GM18858 (cell line): Measurements from ENCODE around the gene ATP13A5.
A peak's percentile ranks its signal among the peaks of the same experiment; 100 is the strongest.

Experiments used
- ATAC-seq: cut with Tn5 transposase; IDR thresholded peaks from one replicate; pipeline ENCODE4 v1.9.1; 2021; ENCODE audit not compliant: unreplicated experiment

ATP13A5 gene

DNA sequence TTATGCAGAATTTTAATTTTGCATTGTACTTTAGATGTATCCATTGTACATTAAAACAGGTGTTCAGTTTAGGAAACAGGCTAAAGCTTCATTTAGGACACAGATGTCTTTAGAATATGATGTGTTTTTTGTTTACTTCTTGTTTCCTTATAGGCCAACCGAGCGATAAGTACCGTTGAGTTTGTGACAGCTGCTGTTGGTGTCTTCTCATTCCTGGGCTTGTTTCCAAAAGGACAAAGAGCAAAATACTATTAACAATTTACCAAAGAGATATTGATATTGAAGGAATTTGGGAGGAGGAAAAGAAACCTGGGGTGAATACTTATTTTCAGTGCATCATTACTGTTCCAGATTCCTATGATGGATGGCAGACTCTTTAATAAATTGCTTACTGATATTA, 108.1 kb downstream of the ATP13A5 start:
- no peak for ATAC-seq

DNA sequence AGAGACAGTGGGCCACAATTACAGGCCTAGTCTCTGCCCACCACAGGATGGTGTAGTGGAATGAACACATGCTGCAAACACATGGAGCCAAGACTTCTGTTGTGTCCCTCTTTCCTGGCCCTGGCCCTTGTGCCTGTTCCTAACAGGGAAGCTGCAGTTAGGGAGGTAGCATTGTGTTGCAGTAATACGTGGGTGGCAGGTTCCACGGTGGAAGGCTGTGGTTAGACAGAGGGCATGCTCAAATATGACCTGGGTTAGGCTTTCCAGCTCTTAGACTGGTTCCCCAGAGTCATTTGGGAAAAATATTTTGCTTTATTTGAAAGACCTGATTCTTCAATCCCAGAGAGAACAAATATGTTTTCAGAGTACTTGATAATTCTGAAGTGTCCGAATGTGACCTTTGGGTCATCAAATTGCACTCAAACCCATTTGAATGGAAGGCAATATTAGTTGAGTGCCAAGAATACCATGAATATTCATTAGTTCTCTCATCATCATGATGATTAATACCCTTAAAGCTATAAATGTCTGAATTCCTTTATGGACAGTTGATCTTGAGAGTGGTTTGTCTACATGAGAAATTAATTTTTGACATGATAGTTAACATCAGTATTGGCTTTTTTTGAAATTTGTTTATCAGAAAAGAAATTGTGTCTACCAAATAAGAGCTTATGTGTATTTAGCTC, 109.1 kb downstream of the ATP13A5 start:
- no peak for ATAC-seq

DNA sequence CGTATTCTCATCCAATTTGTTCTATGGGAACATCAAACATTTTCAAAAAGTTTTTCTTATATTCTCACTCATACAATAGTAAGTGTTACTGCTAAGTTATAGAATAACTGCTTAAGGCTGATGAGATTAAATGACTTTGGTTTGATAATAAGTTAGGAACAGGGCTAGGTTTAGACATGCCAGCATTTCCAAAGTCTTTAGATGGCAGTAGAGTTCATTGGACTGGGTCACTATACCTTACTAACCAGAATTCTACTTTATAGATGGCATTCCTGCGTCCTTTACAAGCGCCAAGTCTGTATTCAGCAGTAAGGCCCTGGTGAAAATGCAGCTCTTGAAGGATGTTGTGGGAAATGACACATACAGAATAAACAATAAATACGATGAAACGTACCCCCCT, 115.8 kb downstream of the ATP13A5 start:
- ATAC-seq, result no peak

DNA sequence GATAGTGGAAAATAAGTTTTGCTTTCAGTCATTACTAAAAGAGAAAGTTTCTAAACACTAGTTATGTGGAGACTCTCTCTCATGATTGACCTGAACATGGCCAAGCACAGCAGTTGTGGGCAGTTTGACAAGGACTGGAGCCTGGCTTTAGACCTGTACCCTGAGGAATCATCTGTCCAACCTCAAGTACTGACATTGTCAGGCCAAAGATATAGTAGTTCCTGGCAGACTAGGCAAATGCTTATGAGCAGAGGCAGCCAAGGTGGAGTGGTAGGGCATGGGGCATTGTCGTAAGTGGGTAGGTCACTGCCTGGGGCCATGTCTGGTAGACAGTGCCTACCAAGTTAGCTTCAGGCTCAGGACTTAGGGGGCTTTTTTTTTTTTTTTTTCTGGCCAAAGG, 116.6 kb downstream of the ATP13A5 start:
- ATAC-seq, result no peak

DNA sequence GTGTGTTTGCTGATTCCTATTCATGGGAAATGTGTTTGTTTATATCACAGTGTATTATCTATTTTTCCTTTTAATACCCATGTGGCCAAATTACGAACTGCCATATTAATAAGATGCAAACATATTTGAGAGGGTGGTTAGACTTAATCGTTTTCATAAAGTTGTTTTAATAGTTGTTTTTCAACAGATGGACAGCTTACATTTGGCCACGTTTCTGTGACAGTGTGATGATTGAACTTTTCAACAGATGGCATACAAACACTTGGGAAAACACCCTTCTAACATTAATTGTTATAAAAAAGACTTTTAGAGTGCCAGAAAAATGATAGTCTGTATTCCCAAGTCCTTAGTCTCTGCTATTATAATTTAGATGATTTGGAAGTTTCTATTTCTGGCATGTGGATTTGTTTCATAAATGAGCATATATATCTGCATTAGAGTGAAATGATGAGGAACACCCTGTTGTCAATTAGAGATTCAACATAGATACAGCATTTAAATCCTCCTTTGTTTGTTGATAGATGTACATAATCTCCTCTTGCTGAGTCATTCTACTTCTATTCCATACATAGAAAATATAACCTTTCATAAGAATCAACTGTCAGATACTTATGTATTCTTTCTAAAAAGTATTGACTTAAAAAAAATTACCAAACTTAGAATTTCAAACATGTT, 124.4 kb downstream of the ATP13A5 start:
- no peak for ATAC-seq

DNA sequence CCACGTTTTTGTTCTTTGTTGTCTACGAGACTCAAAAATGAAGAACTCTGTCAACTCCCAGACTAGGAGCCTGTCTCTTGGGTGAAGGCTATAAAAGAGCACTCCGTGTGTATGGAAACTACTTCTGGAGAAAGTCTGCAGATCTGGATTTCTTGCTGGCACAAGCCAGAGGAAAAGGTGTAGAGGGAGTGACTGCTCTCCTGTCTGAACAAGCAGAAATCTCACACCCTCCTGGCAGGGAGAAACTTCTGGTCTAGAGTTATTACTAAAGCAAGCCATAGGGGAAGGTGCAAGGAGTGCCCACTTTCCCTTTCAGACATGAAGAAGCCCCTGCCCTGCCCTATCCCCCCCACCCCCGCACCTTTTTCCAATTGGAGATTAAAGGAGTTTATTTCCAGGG, 128.1 kb downstream of the ATP13A5 start:
- ATAC-seq, result no peak

DNA sequence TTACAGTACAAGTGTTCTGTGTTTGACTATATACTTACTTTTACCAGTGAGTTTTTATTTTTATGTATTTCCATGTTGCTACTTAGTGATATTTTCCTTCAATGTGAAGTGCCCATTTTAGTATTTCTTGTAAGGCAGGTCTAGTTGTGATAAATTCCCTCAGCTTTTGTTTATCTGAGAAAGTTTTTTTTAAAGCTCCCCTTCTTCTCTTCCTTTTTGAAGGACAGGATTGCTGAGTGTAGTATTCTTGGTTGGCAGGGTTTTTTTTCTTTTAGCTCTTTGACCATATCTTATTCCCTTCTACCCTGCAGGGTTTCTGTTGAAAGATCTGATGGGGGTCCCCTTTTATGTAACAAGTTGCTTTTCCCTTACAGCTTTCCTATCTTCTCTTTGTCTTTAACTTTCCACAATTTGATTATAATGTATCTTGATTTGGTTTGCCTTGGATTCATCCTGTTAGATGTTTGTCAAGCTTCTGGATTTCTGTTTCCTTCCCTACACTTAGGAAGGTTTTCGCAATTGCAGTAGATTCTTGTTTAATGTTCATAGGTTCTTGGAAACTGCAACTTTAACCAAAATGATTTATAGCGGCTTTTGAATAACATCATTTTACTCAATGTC, 129.6 kb downstream of the ATP13A5 start:
- no peak for ATAC-seq

DNA sequence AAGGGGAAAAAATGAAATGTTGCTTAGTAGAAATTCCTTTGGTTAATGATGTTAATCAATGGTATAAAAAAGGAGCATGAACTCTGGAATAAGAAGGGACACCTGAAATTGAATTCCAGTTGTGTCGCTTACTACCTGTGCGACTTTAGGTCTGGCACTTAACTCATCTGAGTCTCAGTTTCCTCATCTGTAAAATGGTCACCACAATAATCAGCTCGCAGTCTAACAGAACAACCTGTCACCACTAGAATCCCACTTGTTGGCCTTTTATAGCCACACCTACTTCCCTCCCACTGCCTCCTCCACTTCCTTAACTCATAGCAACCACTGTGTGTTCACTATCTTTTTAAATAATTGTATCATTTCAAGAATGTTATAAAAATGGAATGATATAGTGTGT, 135.0 kb downstream of the ATP13A5 start:
- no peak for ATAC-seq

DNA sequence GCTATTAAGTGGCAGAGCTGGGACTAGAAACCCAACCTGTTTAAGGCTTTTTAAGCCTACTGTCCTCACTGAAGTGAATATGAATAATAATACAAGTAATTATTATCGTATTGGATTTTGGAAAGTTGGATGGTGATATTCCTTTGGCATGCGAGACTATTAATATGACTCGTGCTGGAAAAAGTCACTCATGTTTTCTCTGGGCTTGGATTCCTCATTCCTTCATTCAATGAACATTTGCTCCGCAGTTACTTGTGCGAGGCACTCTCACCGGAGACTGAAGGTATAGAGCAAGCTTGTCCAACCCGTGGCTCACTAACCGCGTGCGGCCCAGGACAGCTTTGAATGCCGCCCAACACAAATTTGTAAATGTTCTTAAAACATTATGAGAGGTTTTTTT, 136.8 kb downstream of the ATP13A5 start:
- ATAC-seq, result no peak

DNA sequence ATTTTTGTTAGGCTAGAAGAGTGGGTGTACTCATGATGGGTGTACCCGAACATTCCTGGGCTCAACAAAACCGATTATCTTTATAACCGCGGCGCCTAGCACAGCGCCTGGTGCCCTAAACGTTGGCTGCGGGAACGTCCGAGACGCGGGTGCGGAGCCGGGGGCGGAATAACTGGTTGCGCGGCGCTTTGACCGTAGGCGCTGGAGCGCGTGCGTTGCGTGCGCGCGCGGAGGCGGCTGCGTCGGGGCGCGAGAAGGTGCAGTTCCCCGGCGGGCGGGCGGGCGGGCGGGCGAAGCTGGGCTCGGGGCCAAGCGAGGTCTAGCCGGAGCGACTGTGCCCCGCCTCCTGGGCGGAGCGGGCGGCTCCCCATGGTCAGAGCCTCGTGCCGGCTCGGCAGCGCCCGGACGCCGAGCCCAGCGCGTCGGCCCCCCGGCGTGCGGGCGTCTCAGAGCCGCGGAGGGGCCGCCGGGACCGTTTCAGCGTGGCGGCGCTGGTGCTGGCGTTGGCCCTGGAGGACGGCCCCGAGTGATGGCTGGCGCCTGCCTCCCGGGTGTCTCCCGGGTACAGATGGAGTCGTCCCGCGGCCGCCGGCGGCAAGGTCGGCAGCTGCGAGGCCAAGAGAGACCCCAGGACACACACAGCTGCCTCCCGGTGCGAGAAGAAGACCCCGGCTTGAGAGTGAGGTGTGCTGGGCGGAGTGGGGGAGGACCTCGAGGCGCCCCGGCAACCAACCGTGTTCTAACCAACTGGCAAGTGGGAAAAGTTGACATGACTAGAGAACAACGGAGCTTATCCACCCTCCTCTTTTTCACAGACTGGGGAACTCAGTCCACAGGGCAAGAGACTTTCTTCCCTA, 137.5 kb downstream of the ATP13A5 start, which contains the start of gene PLAAT1:
PLAAT1 (plus strand) TSS at position 373 of the 857 bp plus-strand sequence. CDS start 14,429 bp downstream, outside the sequence.
- peak; percentile 74 for ATAC-seq

DNA sequence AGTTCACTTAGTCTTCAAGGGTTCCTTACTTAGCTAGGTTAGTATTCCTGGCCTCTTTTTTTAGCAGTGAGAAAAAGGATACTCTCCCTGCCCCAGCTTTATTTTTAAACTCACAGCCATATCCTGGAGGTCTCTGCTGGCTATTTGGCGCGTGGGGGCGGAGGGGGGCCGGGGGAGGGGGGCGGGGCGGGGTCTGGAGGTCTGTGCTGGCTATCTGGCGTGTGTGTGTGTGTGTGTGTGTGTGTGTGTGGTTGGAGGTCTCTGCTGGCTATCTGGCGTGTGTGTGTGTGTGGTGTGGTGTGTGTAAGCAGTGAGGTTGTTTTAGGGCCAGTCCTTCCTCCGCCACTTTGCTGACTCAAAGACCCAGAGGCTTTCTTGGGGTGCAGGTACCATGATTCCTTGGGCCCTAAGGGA, 138.1 kb downstream of the ATP13A5 start:
- no peak for ATAC-seq

DNA sequence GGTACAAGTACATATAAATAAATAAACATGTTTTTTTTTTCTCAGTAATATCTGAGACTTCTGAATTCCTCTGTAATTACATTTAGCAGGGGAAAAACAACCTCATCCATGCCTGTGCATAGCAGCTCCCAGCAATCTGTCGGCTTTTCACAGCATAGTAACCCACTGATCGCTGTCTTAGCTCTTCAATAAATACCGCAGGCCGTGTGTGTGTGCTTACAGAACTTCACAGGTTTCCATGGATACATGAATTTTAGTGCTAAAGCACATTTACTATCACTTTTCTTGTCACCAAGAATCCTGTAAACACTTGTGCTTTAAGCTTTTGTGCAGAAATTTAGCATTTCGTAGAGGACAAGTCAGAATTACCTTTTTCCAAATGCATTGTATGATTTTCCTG, 141.5 kb downstream of the ATP13A5 start:
- no peak for ATAC-seq

DNA sequence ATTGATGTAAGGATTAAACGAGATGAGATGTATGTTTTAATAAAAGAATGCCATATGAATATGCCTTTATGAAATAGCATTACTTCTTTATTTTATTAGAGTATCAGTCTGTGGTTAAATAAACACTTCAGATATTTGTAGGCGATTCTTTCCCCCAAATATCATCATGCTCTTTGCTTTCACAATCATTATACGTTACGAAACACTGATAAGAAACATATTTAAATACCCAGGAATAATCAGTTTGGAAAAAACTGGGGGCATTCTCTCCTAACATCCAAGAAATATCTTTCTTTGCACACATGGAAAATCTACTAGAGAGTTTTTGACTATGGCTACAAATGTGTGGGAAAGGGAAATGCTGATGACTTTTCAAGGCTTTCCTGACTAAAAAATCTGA, 142.0 kb downstream of the ATP13A5 start:
- no peak for ATAC-seq

DNA sequence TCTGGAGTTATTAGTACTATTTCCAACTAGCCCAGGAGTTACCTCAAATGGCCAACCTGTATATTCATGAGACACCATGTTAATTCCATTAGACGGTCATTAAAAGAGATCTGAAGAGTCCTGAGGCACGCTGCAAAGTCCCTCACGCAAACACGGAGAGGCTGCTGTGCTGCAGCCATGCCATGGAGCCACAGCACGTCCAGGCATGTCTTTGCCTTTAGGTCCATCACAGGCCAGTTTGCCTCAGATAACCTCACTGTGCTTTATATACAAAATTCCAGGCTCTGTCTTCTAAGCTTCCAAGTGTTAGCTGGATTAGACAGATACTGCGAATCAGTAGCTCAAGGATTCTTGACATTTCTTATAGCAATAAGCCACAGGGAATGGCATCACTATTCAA, 147.4 kb downstream of the ATP13A5 start:
- no peak for ATAC-seq

DNA sequence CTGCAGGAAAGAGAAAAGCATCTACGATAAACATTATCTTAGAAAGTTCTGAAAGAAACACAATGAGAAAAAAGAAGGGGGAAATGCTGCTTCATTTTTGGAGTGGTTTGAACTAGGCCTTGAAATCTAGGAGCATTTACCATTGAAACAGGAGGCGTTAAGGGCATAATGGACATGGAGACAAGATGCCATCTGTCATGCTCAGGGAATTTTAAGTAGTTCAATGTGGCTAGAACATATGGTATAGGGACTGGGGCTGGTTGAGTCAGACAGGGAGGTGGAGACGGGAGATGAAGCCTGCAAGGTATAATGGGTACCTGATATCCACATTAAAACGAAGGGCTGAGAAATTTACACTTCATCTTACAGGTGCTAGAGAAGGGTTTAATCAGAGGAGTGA, 147.9 kb downstream of the ATP13A5 start:
- ATAC-seq, result no peak

DNA sequence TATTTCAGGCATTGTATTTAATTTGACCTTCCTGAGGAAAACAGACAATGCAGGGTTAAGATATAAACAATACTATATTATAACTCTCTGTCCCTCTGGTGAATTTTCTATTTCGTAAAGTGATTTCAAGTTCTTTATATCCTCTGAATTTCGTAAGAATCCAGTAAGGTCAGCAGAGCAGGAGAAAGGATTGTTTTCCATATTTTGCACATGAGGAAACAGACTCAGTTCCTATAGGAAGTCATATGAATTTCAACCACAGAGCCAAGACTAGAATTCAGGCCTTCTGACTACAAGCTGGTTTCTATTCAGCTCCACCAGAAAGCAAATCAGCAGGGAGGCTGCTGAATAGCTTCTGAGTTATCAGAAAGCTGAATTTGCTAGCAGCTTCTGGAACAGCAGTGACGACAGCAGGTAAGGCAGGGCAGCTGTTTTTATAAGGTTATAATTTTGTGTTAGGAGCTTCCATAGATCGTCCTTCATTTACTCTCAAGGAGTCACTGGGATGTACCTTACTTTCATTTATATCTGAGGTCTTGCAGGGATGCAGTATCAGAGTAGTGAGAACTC, 148.6 kb downstream of the ATP13A5 start:
- ATAC-seq, result no peak

DNA sequence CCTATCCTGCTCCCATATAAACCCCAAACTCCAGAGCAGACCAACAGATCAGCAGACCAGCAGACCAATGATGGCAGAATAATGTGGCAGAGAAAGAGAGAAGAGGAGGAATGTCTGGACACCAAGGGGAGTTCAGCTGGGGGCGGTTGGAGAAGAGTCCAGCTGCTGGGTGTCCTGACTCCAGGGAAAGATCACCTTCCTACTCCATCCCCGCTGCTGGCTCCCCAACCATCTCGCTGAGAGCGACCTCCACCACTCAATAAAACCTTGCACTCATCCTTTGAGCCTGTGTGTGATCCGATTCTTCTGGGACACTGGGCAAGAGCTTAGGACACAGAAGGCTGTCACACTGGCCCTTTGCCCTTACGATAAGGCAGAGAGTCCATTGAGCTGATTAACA, 150.3 kb downstream of the ATP13A5 start:
- no peak for ATAC-seq

DNA sequence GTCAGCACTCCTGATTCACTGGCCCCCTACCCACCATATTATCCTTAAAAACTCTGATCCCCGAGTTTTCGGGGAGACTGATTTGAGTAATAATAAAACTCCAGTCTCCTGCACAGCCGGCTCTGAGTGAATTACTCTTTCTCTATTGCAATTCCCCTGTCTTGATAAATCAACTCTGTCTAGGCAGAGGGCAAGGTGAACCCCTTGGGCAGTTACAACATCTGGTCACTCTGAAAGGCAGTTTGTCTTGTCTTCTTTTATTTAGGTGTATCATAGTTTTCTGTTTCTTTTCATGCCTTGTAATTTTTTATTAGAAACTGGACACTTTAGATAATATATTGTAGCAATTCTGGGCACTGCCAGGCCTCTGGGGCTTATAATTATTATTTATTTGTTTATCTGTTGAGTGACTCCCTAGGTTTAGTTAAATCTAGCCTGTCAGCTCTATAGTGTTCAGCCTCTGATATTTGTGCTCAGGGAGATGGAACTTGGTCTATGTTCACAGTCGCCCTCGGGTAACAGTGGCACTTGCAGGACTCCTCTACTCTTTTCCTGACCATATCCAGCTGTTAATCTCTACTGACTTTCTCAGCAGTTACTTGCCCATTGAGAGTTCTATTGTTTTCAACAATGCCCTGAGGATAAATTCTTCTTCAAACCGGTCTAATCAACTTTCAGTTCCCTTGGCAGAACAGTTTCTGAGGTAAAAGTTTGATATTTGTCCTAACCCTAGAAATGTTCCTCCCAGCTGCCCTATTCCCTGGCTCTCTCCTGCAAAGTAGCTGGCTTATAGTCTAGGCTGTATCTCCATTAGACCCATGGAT, 153.0 kb downstream of the ATP13A5 start:
- no peak for ATAC-seq
